GM21619 (cell line): ENCODE measurements around the gene ERF.
A peak's percentile ranks its signal among the peaks of the same experiment; 100 is the strongest.

Experiments
- ATAC-seq: cut with Tn5 transposase; IDR thresholded peaks from one replicate; pipeline ENCODE4 v1.9.1; 2021; ENCODE audit not compliant: unreplicated experiment

The ERF gene

GRCh38 chr19:42287017-42287826, 32.3 kb upstream of the ERF start:
- no peak for ATAC-seq

GRCh38 chr19:42286349-42287016, 31.6 kb upstream of the ERF start:
- ATAC-seq, result no peak

- no peak for ATAC-seq
Measured at GRCh38 chr19:42285988-42286348, 31.0 kb upstream of the ERF start.

- ATAC-seq, result no peak
Measured at GRCh38 chr19:42285541-42285941, 30.6 kb upstream of the ERF start.

GRCh38 chr19:42284591-42285341, 29.8 kb upstream of the ERF start:
- ATAC-seq, result no peak

GRCh38 chr19:42284066-42284501, 29.2 kb upstream of the ERF start:
- ATAC-seq, result peak; percentile 21

- ATAC-seq, result peak; percentile 42
Measured at GRCh38 chr19:42283188-42284065, 28.5 kb upstream of the ERF start.

GRCh38 chr19:42282819-42283187, 27.9 kb upstream of the ERF start:
- ATAC-seq, result no peak

- no peak for ATAC-seq
Measured at GRCh38 chr19:42281827-42282762, 27.2 kb upstream of the ERF start.

GRCh38 chr19:42281146-42281826, 26.4 kb upstream of the ERF start:
- no peak for ATAC-seq

GRCh38 chr19:42280815-42281145, 25.9 kb upstream of the ERF start:
- ATAC-seq, result no peak

GRCh38 chr19:42279902-42280814, 25.2 kb upstream of the ERF start:
- peak; percentile 27 for ATAC-seq

- no peak for ATAC-seq
Measured at GRCh38 chr19:42279155-42279901, 24.4 kb upstream of the ERF start.

GRCh38 chr19:42278452-42279154, 23.7 kb upstream of the ERF start:
- ATAC-seq, result no peak

GRCh38 chr19:42277821-42278451, 23.0 kb upstream of the ERF start:
- no peak for ATAC-seq

GRCh38 chr19:42276821-42277220, 21.9 kb upstream of the ERF start:
- ATAC-seq, result no peak

GRCh38 chr19:42276284-42276683, 21.4 kb upstream of the ERF start:
- no peak for ATAC-seq
